GM19467 (cell line): ENCODE data around the gene EXOC3L2.
"Not testable (repeated sequence)": the region's sequence is repeated elsewhere in the genome, so short reads cannot be mapped to it uniquely, and the experiment has no call there.

Source experiments
- ATAC-seq: cut with Tn5 transposase; IDR thresholded peaks from one replicate; pipeline ENCODE4 v1.9.1; 2021; ENCODE audit warnings: mild to moderate bottlenecking, moderate library complexity; ENCODE audit not compliant: unreplicated experiment

EXOC3L2 gene

DNA sequence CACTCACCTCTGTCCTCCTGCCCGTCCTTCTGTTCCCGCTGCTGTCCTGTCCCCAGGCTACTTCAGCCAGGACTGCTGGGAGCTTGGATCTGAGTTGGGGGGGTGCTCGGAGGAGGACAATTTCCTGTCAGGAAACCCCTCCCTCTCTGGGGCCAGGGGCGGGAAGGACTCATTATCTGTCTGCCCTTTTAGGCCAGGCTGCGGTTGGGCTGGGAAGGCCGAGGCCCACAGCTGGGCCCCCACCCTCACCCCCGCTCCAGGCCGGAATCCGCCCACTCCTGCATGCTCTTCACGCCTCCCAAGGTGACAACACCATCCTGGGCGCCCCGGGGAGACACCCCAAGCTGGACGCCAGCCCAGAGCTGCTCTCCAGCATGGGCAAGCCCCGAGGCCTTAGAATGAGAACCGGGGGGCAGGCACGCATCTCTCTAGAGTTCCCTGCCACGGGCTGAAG, at the start of gene EXOC3L2:
Gene EXOC3L2 (minus strand): TSS at position 74 of the 454 bp plus-strand sequence. CDS start 6,362 bp downstream, outside the sequence.
- no peak for ATAC-seq

DNA sequence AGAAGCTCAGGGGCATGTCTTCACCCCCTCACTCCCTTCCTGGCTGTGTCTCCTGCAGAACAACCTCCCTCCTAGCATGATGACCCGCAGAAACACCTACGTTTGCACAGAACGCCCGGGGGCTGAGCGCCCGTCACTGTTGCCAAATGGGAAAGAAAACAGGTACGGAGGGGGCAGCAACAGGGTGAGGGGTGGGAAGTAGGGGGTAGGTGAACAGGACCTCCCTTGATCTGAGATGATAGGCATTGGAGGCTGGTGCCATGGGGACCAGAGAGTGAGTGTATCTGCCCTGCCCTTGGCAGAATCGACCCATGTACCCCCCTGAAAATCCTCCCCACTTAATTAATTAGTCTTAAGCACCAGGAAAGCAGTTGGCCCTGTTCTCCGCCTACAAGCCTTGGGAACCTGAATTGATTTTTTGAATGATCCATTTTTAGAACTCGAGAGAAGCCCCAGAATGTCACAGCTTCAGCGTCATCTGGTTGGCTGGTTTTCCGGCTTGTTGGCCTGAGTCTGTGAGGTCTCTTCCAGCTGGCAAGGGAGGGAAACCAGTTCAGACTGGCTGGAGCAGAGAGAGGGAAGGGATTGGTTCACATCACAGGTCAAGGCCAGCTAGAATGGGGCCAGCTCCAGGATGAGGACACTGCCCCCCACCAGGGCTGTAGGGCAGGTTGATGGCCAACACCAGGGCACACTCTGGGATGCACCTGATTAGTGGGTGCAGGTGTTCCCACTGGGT, 49.3 kb upstream of the EXOC3L2 start:
- ATAC-seq, result no peak

GRCh38 chr19:45293682-45294081, 48.5 kb upstream of the EXOC3L2 start:
- ATAC-seq, result no peak

DNA sequence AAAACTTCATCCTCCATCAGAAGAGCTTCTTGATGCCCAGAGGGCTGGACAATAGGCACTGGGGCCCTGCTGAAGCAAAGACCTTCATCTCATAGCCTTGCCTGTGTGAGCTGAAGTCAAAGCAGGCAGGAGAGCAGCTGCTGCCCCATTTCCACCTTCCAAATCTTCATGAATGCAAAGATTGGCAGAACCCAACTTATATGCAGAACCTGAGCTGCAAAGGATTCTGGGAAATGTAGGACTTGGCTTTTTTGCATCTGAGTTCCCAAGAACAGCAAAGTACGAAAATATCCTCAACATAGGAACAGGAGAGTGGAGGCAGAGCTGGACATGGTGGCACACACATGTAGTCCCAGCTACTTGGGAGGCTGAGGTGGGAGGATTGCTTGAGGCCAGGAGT, 46.6 kb upstream of the EXOC3L2 start:
- ATAC-seq, result no peak

- no peak for ATAC-seq
These were observed 45.2 kb upstream of the EXOC3L2 start for GRCh38 chr19:45290381-45290931.

DNA sequence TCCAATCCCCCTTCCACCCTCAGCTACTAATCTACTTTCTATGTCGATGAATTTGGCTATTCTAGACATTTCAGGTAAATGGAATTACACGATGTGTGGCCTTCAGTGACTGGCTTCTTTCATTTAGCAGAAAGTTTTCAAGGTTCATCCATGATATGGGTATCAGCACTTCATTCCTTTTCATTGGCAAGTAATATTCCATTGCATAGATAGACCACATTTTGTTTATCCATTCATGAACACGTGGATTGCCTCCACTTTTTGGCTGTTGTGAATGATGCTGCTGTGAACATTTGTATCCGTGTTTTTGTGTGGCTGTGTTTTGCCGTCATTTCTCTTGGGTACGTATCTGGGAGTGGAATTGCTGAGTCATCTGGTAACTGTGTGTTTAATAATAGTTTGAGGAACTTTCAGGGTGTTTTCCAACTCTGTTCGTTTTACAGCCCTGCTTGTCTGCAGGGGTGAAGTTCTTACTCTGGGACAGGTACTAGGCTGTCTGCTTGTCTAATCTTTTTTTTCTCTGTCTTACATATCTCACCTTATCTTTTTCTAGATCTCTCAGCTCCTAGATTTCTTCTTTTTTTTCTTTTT, 38.3 kb upstream of the EXOC3L2 start:
- ATAC-seq, result no peak

DNA sequence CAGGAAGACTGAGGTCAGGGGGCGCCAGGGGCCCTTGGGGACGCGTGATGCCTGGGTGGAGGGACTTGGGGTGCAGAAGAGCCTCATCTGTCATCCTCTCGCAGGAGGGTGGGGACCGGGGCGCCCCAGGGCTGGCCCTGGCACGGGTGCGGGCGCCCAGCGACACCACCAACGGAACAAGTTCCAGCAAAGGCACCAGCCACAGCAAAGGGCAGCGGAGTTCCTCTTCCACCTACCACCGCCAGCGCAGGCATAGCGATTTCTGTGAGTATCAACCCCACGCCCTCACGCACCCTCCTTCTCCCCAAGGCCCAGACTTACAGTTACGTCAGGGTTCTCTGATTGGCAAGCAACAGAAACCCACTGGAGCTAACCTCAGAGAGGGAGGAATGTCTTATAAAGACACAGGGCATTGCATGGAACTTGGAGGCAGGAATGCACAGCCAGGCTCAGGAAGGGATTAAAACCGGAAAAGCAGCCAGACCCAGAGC, 35.3 kb upstream of the EXOC3L2 start:
- no peak for ATAC-seq

DNA sequence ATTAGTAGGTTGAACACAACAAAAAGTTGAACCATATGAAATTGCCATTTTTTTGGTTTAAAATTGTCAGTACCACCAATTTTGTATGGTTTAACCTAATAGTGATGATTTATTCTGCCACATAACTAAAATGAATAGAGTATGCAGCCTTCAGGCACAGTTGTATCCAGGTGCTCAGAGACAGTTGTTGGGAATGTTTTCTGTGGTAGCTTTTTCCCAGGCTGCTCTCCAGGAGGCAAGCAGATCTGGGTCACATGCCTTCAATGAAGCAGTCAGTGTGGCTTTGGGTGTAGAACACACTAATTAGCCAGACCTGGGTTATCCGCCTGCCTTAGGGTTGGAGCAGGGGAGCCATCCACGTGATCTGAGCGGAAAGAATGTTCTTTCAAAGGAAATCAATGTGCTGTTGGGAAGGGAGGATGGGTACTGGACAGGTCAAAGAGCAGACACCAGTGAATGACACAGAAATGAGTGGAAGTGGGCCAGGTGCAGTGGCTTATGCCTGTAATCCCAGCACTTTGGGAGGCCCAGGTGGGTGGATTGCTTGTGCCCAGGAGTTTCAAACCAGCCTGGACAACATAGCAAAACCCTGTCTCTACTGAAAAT, 34.5 kb upstream of the EXOC3L2 start:
- no peak for ATAC-seq

GRCh38 chr19:45278087-45278486, 32.9 kb upstream of the EXOC3L2 start:
- no peak for ATAC-seq

DNA sequence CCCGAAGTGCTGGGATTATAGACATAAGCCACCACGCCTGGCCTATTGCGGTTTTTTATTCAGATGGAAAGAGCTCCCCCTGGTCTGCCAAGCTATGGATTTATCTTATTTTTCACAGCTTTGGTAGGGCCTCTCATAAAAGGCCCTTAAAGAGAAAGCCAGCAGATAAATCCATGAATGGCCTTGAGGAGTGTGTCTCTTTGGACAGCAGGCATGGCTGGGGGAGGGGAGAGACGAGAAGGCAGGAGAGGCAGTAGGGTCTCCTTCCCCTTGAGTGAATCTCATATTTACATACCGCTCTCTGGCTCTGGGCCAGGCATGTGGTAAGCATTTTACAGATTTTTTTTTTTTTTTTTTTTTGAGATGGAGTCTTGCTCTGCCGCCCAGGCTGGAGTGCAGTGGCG, 31.1 kb upstream of the EXOC3L2 start:
- no peak for ATAC-seq

DNA sequence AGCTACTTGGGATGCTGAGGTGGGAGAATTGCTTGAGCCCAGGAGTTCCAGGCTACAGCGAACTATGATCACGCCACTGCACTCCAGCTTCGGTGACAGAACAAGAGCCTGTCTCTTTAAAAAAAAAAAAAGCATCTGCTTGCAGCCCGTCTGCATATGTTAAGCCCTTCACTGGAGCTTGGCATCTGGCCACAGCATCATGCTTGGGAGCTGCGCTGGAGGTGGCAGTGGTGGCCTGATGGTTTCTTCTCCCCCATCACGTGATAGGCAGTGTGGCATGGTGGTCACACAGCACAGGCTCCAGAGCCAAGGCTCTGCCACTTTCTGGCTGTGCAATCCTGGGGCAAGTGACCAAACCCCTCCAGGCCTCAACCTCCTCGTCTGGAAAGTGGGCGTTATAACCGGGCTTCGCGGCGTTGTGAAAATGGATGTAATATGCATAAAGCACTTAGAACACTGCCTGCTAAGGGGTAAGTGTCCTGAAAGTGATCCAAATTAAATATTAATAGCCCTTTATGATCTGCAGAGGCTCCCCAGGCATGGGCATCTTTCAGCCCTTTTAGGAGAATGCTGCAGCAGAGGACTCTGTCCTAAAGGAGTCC, 30.3 kb upstream of the EXOC3L2 start:
- ATAC-seq, result no peak

DNA sequence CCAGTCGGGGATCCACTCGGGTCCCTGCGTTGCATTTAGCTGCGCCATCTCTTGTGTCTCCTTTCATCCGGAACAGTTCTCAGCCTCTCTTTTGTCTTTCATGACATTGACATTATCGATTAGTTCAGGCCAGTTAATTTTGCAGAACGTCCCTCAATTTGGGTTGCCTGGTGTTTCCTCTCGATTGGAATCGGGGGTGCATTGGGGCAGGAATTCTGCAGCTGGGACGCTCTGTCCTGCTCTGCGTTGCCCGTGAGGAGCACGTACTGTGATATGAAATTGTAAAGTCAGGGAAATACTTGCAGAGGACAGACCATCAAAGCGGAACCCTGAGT, 28.3 kb upstream of the EXOC3L2 start:
- no peak for ATAC-seq

DNA sequence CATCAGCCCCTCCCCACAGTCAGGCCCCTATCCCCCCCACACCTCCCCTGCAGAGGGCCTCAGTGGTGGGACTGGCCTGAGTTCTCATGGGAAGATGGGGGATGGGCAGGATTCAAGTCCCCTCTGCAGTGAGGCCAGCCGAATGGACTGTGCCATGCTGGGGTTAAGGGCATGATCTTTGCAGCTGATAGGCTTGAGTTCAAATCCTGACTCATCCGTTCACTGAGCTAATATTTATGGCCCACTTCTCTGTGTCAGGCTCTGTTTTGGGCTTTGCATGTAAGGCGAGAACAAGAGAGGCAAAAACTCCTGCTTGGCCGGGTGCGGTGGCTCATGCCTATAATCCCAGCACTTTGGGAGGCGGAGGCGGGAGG, 26.5 kb upstream of the EXOC3L2 start:
- ATAC-seq, result no peak

DNA sequence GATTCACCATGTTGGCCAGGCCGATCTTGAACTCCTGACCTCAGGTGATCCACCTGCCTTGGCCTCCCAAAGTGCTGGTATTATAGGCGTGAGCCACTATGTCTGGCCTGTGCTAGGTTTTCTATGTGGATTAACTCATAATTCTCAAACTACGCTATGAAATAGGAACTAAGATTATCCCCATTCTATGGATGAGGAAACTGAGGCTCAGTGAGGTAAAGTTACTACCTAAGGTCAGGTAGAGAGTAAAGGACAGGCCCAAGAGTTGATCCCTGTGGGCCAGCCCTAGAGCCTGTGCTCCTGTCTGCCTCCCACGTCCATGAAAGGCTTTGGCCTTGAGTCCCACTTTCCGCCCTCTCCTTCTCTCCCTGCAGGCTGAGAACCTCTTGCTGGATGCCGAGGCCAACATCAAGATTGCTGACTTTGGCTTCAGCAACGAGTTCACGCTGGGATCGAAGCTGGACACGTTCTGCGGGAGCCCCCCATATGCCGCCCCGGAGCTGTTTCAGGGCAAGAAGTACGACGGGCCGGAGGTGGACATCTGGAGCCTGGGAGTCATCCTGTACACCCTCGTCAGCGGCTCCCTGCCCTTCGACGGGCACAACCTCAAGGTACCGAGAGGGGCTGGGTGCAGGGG, 26.0 kb upstream of the EXOC3L2 start:
- ATAC-seq, result no peak

DNA sequence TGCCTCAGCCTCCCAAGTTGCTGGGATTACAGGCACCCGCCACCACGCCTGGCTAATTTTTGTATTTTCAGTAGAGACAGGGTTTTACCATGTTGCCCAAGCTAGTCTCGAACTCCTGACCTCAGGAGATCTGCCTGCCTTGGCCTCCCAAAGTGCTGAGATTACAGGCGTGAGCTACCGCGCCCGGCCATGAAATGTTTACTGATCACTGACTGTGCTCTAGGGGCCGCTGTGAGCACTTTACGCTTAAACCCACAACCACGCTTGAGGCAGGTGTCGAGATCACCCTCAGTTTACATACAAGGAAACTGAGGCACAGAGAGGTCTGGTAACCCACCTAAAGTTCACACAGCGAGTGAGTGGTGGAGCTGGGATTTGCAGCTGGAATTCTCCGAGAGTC, 24.7 kb upstream of the EXOC3L2 start:
- ATAC-seq, result not testable (repeated sequence)

- no peak for ATAC-seq
These were observed 22.1 kb upstream of the EXOC3L2 start for GRCh38 chr19:45267296-45267695.

DNA sequence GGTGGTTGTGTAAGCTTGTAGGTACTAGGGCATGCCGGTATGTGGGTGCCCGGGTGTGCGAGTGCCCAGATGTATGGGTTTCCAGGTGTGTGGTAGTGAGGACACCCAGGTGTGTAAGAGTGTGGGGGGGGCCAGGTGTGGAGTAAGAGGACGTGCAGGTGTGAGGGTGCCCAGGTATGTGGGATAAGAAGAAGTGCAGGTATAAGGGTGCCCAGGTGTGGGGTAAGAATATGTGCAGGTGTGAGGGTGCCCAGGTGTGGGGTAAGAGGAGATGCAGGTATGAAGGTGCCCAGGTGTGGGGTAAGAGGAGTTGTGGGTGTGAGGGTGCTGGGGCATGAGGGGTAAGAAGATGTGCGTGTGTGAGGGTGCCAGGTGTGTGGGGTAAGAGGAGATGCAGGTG, 20.2 kb upstream of the EXOC3L2 start:
- no peak for ATAC-seq

GRCh38 chr19:45264781-45265317, 19.6 kb upstream of the EXOC3L2 start:
- ATAC-seq, result no peak

DNA sequence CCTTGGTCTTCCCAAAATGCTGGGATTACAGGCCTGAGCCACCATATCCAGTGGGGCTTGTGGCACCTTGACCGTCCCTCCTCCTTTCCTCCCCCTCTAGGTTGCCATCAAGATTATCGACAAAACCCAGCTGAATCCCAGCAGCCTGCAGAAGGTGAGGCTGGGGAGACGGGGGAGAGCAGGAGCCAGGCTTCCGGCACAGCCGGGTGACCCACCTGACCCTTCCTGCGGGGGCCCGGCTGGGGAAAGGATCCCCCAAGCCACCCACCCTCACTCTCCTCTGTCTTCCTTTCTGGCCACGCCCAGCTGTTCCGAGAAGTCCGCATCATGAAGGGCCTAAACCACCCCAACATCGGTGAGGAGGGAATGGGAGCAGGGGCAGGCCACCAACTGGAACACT, 17.8 kb upstream of the EXOC3L2 start:
- no peak for ATAC-seq

GRCh38 chr19:45262570-45262969, 17.4 kb upstream of the EXOC3L2 start:
- no peak for ATAC-seq

DNA sequence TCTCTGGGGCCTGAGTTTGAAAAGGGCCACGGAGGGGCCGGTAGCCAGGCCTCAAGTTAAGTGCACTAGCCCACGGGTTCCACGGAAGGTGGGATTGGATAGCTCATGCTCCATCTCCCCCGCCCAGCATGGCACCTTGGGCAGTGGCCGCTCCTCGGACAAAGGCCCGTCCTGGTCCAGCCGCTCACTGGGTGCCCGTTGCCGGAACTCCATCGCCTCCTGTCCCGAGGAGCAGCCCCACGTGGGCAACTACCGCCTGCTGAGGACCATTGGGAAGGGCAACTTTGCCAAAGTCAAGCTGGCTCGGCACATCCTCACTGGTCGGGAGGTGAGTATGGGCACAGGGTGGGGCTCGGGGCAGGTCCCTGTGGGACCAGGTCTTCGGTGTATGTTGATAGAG, 13.7 kb upstream of the EXOC3L2 start:
- no peak for ATAC-seq
